HepG2 (cell line): ENCODE results near the gene ARGLU1. TPM values are rescaled to one million over a fixed set of nuclear protein-coding genes. Genes with fewer than 3 reads are reported as not detected.

ENCODE experiments used
- CEBPB ChIP-seq: IDR thresholded peaks from 2 replicates; pipeline ENCODE4 v1.6.1; 2011; ENCODE audit warnings: low read depth, low read length, improper control_type of control experiment, borderline replicate concordance
- HDAC1 ChIP-seq: sonication (generic); formaldehyde crosslinking; IDR thresholded peaks from 2 replicates; pipeline ENCODE4 v1.5.1; 2020; ENCODE audit warnings: mild to moderate bottlenecking, missing genetic modification reagents
- HHEX ChIP-seq: IDR thresholded peaks from 2 replicates; pipeline ENCODE4 v1.6.1; 2016; ENCODE audit warnings: control low read depth
- IRX3 ChIP-seq: sonication (generic); formaldehyde crosslinking; IDR thresholded peaks from 2 replicates; pipeline ENCODE4 v1.8.1; 2023; ENCODE audit warnings: mild to moderate bottlenecking, low read depth, missing genetic modification reagents, borderline replicate concordance
- KDM1A ChIP-seq: IDR thresholded peaks from 2 replicates; pipeline ENCODE4 v1.6.1; 2016; ENCODE audit warnings: missing compliant biosample characterization
- NFE2L2 ChIP-seq: fragments of 150-350 bp; IDR thresholded peaks from 2 replicates; pipeline ENCODE4 v1.6.1; 2014; ENCODE audit warnings: low read length
- PHF8 ChIP-seq: sonication (generic); formaldehyde crosslinking; IDR thresholded peaks from 2 replicates; pipeline ENCODE4 v1.5.0; 2020; ENCODE audit warnings: missing genetic modification reagents
- SPEN ChIP-seq: sonication (generic); formaldehyde crosslinking; IDR thresholded peaks from 2 replicates; pipeline ENCODE4 v1.5.1; 2020; ENCODE audit warnings: low read depth, mild to moderate bottlenecking, missing genetic modification reagents
- ZBTB7A ChIP-seq: sonication (generic); formaldehyde crosslinking; IDR thresholded peaks from 2 replicates; pipeline ENCODE4 v1.8.0; 2022; ENCODE audit warnings: mild to moderate bottlenecking, missing genetic modification reagents
- ZC3H4 ChIP-seq: sonication (generic); formaldehyde crosslinking; IDR thresholded peaks from 2 replicates; pipeline ENCODE4 v1.4.0; 2020; ENCODE audit warnings: missing genetic modification reagents, borderline replicate concordance
- ZNF256 ChIP-seq: sonication (generic); formaldehyde crosslinking; conservative IDR thresholded peaks from 2 replicates; pipeline ENCODE4 v1.4.0; 2020; ENCODE audit warnings: missing genetic modification reagents
- ZNF292 ChIP-seq: sonication (generic); formaldehyde crosslinking; IDR thresholded peaks from 2 replicates; pipeline ENCODE4 v1.8.1; 2022; ENCODE audit warnings: mild to moderate bottlenecking, low read depth, missing genetic modification reagents, borderline replicate concordance
- ZNF44 ChIP-seq: sonication (generic); formaldehyde crosslinking; IDR thresholded peaks from 2 replicates; pipeline ENCODE4 v1.5.1; 2020; ENCODE audit warnings: mild to moderate bottlenecking, missing genetic modification reagents
- ZNF644 ChIP-seq: IDR thresholded peaks from 2 replicates; pipeline ENCODE4 v1.6.1; 2016; ENCODE audit warnings: low read depth
- ZNF772 ChIP-seq: sonication (generic); formaldehyde crosslinking; IDR thresholded peaks from 2 replicates; pipeline ENCODE4 v1.5.0; 2020; ENCODE audit warnings: mild to moderate bottlenecking, missing genetic modification reagents
- polyA plus RNA-seq, 8 experiments: library from polyadenylated mRNA; depleted of rRNA in 3 of 8; stranded (reverse) in 7 of 8; unstranded in 1 of 8; fragments of >200 nt; fragmentation: Illumina TruSeq in 4 of 8; extraction: Trizol in 4 of 8; gene quantifications; 2 replicates each; pipeline versions ENCODE4 v1.2.1 to v1.2.3, GENCODE V29; 2011 to 2016; ENCODE audit warnings: low read depth in 4 of 8, missing spikeins in 1 of 8, mixed read lengths in 1 of 8; ENCODE audit not compliant: insufficient read depth in 1 of 8
- total RNA-seq, 5 experiments: library from RNA; depleted of rRNA; stranded (reverse); fragments of >200 nt; fragmentation: Illumina TruSeq; extraction: Trizol; gene quantifications; 2 replicates each; pipeline ENCODE4 v1.2.3, GENCODE V29; 2016; ENCODE audit warnings: low read depth in 1 of 5
- TF ChIP-seq, protein P1 (sequence below), 2 experiments: fragments of 450-650 bp in 1 of 2; sonication (generic) in 1 of 2; formaldehyde crosslinking in 1 of 2; IDR thresholded peaks; 2 replicates each; pipeline versions ENCODE4 v1.6.1 to v1.8.0; 2016 to 2022; ENCODE audit warnings: antibody characterized with exemption in 1 of 2, mild to moderate bottlenecking in 1 of 2, missing genetic modification reagents in 1 of 2
- TF ChIP-seq, protein P2 (sequence below): sonication (generic); formaldehyde crosslinking; IDR thresholded peaks from 2 replicates; pipeline ENCODE4 v1.5.0; 2020; ENCODE audit warnings: missing genetic modification reagents

Gene ARGLU1
- total and polyA plus RNA-seq, 2 of the 13 experiments (the other 11 are each of a cell fraction or from before 2014, with no cell fraction given) = 47.1 to 70.6 TPM

DNA sequence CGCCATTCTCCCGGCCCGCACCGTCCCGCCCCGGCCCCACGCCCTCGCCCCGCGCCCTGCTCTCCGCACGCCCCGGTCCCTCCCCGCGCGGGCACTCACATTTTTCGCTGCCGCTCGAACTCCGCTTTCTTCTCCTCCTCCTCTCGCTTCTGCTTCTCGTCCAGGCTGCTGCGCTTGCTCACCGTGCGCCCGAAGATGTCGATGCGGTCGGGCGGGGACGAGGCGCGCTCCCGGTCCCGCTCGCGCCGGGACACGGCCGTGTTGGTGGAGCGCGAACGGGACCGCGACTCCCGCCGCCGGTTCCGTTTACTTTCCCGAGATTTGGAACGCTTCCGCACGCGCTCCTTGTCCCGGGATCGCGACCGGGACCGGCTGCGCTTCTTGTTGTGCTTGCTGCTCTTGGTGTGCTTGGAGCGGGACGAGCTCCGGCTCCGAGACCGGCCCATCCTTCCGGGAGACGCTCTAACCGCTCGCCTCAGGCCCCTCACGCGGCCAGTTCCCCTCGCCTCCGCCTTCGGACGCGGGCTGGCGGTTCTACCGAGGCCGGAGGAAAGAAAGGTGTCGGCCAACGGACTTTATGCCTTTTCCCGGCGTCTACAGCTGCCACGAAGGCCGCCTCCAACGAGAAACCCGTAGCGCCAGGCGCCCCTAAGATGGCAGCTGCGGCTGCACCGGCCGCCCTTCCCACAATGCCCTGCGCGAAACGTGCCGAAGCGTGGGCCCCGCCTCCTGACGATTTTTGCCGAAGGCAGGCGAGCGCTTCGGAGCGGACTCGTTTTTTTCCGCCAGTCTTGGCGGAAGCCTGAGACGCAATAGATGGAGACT, at the start of gene ARGLU1 (continued):
- TF ChIP-seq, protein P1, sequence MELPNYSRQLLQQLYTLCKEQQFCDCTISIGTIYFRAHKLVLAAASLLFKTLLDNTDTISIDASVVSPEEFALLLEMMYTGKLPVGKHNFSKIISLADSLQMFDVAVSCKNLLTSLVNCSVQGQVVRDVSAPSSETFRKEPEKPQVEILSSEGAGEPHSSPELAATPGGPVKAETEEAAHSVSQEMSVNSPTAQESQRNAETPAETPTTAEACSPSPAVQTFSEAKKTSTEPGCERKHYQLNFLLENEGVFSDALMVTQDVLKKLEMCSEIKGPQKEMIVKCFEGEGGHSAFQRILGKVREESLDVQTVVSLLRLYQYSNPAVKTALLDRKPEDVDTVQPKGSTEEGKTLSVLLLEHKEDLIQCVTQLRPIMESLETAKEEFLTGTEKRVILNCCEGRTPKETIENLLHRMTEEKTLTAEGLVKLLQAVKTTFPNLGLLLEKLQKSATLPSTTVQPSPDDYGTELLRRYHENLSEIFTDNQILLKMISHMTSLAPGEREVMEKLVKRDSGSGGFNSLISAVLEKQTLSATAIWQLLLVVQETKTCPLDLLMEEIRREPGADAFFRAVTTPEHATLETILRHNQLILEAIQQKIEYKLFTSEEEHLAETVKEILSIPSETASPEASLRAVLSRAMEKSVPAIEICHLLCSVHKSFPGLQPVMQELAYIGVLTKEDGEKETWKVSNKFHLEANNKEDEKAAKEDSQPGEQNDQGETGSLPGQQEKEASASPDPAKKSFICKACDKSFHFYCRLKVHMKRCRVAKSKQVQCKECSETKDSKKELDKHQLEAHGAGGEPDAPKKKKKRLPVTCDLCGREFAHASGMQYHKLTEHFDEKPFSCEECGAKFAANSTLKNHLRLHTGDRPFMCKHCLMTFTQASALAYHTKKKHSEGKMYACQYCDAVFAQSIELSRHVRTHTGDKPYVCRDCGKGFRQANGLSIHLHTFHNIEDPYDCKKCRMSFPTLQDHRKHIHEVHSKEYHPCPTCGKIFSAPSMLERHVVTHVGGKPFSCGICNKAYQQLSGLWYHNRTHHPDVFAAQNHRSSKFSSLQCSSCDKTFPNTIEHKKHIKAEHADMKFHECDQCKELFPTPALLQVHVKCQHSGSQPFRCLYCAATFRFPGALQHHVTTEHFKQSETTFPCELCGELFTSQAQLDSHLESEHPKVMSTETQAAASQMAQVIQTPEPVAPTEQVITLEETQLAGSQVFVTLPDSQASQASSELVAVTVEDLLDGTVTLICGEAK (IDR thresholded peaks at IDR 0.05) = no peak
- TF ChIP-seq, protein P1 (CRISPR knock-in tag; IDR thresholded peaks at IDR 0.05) = no peak
- TF ChIP-seq CEBPB (no peak), ZNF44 (peak; percentile 48; the same call in 1 of the 2 replicates), ZNF292 (CRISPR knock-in tag) (peak; percentile 46; the same call in 1 of the 2 replicates), ZNF256 (CRISPR knock-in tag) (no peak), ZNF644 (CRISPR knock-in tag) (no peak), HDAC1 (CRISPR knock-in tag) (peak; percentile 61; the same call in 1 of the 2 replicates), KDM1A (CRISPR knock-in tag) (no peak), ZC3H4 (CRISPR knock-in tag) (no peak), IRX3 (CRISPR knock-in tag) (0 out of 2 replicates have a peak, but pooled peaks have one; percentile 6), NFE2L2 (no peak), HHEX (no peak), ZBTB7A (CRISPR knock-in tag) (no peak), PHF8 (CRISPR knock-in tag) (peak; percentile 99), ZNF772 (no peak), SPEN (CRISPR knock-in tag) (peak; percentile 86; the same call in 1 of the 2 replicates)
- TF ChIP-seq, protein P2, sequence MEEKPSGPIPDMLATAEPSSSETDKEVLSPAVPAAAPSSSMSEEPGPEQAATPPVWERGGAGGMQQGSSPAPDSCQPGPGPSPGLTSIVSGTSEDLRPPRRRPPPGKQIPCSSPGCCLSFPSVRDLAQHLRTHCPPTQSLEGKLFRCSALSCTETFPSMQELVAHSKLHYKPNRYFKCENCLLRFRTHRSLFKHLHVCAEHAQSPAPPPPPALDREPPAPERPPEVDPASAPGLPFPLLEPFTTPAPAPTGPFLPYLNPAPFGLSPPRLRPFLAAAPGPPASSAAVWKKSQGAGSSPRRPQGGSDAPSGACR (CRISPR knock-in tag) = no peak
